Measurements from ENCODE around the gene GLI3.

GLI3 gene

DNA sequence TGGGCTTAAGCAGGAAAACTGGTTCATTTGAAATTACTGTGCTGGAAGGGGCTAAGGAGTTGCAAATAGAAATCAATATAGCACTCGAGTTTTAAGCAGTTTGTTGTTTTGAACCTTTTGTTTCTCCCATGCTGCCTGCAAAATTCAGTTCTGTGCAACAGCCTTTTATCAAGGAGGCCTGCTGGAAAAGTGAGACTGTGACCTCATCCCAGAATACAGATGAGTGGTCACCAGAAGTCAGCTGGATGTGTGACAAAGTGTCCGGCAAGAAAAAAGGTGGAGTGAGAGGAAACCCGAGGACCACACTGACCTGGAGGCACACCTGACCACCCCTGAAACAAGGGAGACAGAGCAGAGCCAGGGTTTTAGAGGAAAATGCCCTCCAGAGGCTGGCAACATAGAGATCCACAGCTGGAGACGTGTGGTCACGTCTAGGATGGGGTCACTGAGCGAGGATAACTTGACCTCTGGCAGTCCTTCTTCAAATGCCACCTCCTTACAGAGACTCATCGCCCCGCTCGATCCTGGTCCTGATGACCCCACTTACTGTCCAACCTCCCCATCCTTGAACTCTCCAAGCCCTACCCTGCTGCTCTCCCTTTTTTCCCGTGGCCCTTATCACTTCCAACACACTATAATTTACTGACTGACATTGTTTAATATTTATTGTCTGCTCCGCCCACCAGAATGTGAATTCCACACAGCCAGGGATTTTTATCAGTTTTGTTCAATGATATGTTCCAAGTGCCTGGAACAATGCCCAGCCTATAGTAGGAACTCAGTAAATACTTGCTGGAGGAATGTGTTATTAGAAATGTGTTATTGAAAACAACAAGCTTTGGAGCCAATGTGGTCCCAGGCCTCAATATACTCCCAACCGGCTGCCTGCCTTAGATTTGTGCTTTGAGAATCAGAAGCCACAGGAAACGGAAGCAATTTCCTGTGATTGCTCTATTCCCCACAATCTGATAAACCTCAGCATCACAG lies 243.8 kb downstream of the GLI3 start:
- Histone ChIP-seq H3K36me3 (ENCODE audit: control insufficient read depth in 2 of 2, insufficient read depth in 2 of 2, low read length in 2 of 2) (no peaks in the 10 kb centered on the region), H3K9me3 (ENCODE audit: control insufficient read depth in 2 of 2, low read length in 2 of 2) (no peaks in the 10 kb centered on the region), H3K27me3 (ENCODE audit: control insufficient read depth in 1 of 2, insufficient read depth in 2 of 2, low read length in 2 of 2) (no peaks in the 10 kb centered on the region), H3K9ac (ENCODE audit: low read length in 2 of 2) (no peak overlapping the region), H3K4me1 (ENCODE audit: control insufficient read depth, insufficient read depth, low read length) (peaks cover 8% of the 10 kb centered on the region), H3K4me3 (ENCODE audit: low read length in 2 of 2) (no peak overlapping the region), H3K27ac (ENCODE audit: low read length) (no peak overlapping the region)

DNA sequence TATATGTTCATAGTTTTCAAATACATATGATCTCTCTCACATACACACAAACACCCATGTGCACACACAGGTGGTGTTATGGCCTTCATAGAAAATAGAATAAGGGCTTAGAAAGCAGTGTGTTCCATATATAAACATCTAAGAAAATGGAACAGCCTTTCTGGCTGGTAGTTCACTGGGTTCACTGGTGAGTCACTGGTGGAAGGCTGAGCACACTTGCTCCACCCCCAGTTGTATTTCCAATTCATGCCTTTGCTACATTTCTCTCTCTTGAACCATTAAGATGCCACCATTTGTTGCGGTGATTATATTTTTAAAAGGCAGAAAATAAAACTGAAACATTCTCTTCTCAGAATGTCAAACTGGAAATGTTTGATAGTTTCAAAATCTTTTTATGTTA lies 252.1 kb downstream of the GLI3 start:
- Histone ChIP-seq H3K27ac (ENCODE audit: low read length) (no peak overlapping the region), H3K4me3 (ENCODE audit: low read length in 2 of 2) (no peak overlapping the region), H3K9ac (ENCODE audit: low read length in 2 of 2) (no peak overlapping the region), H3K27me3 (ENCODE audit: control insufficient read depth in 1 of 2, insufficient read depth in 2 of 2, low read length in 2 of 2) (no peaks in the 10 kb centered on the region), H3K4me1 (ENCODE audit: control insufficient read depth, insufficient read depth, low read length) (peaks cover 20% of the 10 kb centered on the region), H3K9me3 (ENCODE audit: control insufficient read depth in 2 of 2, low read length in 2 of 2) (no peaks in the 10 kb centered on the region), H3K36me3 (ENCODE audit: control insufficient read depth in 2 of 2, insufficient read depth in 2 of 2, low read length in 2 of 2) (peaks cover 0 to 2% of the 10 kb centered on the region in 2 donors)

DNA sequence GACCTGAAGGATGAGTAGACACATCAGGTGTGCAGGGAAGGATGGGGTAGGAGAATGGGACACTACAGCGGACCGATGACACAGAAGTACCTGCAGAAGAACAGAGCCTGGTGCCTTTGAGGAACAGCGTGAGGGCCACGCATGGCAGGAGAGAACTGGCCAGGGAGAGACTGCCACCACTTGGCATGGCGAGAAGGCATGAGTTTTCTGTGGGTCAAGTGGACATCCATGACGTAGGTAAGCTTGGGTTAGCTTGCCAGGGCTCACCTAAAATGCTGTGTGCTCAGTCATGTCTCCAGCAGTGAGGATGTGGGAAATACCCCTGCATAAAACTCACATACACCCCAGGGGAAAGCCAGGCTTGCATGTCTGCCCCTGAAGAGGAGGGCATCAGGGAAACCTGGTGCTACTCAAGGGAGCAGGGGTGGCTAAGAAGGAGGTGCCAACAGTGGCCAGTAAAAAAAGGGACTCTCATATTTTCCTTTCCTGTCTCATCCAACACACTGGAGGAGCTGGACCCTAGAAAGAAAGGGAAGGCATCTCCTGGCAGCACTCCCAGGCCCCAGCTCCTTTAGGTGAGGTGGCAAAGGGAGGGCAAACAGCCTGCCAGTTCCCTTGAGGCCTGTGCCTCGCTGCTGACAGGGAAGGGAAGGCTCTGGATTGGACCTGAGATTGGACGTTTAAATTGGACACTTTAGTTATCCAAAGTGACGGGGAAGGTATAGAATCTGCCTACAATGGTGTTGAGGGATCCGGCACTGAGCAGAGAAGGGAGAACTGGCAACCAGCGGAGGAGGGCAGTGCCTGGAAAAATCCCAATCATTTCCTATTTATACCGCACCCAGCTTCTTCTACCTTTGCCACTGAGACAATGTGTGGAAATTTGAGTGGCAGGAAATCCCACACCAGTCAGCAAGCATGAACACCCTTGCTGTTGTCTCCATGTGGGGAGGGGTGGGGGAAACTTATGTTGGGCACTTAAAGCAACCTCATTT lies 255.7 kb downstream of the GLI3 start:
- H3K36me3 ChIP-seq (ENCODE audit: control insufficient read depth in 2 of 2, insufficient read depth in 2 of 2, low read length in 2 of 2) = peaks cover 4 to 7% of the 10 kb centered on the region in 2 donors
- H3K27me3 ChIP-seq (ENCODE audit: control insufficient read depth in 1 of 2, insufficient read depth in 2 of 2, low read length in 2 of 2) = no peaks in the 10 kb centered on the region
- H3K9me3 ChIP-seq (ENCODE audit: control insufficient read depth in 2 of 2, low read length in 2 of 2) = no peaks in the 10 kb centered on the region
- no peak overlapping the region for H3K9ac ChIP-seq (ENCODE audit: low read length in 2 of 2)
- no peak overlapping the region for H3K4me3 ChIP-seq (ENCODE audit: low read length in 2 of 2)
- H3K27ac ChIP-seq (ENCODE audit: low read length) = no peak overlapping the region
- H3K4me1 ChIP-seq (ENCODE audit: control insufficient read depth, insufficient read depth, low read length) = peaks cover 39% of the 10 kb centered on the region

DNA sequence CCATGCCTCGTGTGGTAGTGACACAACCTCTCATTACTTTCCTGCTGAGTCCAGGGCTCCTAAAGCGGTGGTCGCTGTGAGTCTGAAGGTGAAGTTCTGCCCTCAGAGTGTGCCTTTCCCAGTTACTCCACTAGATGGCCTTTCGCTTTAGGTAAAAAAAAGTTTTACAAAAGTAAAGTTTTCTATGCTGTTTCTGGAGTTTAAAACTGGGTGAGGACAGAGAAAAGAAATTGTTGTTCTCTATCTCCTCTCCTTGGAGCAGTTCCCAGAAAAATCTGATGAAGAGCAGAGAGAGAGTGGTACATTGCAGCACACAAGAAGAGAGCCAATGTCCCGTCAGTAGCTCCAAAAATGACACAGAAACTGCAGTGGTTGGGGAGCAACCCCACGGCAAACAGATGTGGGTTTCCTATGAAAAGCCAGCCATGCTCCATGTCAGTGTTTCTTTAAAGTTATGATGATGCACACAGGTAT lies 257.1 kb downstream of the GLI3 start:
- Histone ChIP-seq H3K4me3 (ENCODE audit: low read length in 2 of 2) (peak overlapping the region; percentile 12 to 22), H3K9ac (ENCODE audit: low read length in 2 of 2) (peak overlapping the region in 1 of 2 donors; percentile 7), H3K4me1 (ENCODE audit: control insufficient read depth, insufficient read depth, low read length) (peaks cover 39% of the 10 kb centered on the region), H3K36me3 (ENCODE audit: control insufficient read depth in 2 of 2, insufficient read depth in 2 of 2, low read length in 2 of 2) (peaks cover 4 to 8% of the 10 kb centered on the region in 2 donors), H3K27me3 (ENCODE audit: control insufficient read depth in 1 of 2, insufficient read depth in 2 of 2, low read length in 2 of 2) (no peaks in the 10 kb centered on the region), H3K27ac (ENCODE audit: low read length) (peak overlapping the region; percentile 67), H3K9me3 (ENCODE audit: control insufficient read depth in 2 of 2, low read length in 2 of 2) (no peaks in the 10 kb centered on the region)

DNA sequence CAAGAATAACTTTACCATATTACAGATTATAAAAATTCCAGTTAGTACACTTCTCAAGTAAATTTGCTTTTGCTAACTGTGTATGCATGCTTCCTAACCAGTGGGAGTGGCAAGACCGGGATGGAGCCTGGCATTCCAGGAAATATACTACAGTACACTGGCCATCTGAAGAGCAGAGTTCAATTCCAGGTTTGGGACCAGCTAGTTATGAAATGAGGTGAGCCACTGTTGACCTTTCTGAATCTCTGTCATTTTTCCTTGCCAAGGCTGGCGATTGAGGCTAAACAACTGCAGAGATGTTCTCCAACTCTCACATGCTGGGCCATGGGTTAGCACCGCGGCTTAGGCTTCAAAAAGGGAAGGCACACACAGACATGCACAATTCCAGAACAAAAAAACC lies 258.2 kb downstream of the GLI3 start:
- Histone ChIP-seq H3K27ac (ENCODE audit: low read length) (no peak overlapping the region), H3K9ac (ENCODE audit: low read length in 2 of 2) (no peak overlapping the region), H3K9me3 (ENCODE audit: control insufficient read depth in 2 of 2, low read length in 2 of 2) (no peaks in the 10 kb centered on the region), H3K4me3 (ENCODE audit: low read length in 2 of 2) (no peak overlapping the region), H3K36me3 (ENCODE audit: control insufficient read depth in 2 of 2, insufficient read depth in 2 of 2, low read length in 2 of 2) (peaks cover 6 to 7% of the 10 kb centered on the region in 2 donors), H3K4me1 (ENCODE audit: control insufficient read depth, insufficient read depth, low read length) (peaks cover 39% of the 10 kb centered on the region), H3K27me3 (ENCODE audit: control insufficient read depth in 1 of 2, insufficient read depth in 2 of 2, low read length in 2 of 2) (no peaks in the 10 kb centered on the region)

DNA sequence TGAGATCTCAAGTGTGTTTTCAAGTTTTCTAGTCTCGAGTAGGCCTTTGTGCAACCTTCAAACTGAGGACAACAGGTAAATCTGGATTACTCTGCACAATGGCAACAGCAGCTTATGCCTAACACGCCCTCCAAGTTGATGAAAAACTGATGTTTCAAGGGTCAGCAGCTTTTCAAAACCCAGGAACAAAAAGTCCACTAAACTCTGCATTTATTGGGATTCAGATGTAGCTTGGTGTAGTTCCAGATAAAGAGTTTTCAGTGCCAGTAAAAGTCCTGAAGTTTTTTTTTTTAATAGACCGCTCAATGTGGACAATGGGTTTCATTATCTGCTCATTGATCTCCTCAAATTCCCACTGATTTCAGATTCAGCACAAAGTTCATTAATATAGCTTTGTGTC lies 259.3 kb downstream of the GLI3 start:
- H3K9me3 ChIP-seq (ENCODE audit: control insufficient read depth in 2 of 2, low read length in 2 of 2) = no peaks in the 10 kb centered on the region
- no peak overlapping the region for H3K4me3 ChIP-seq (ENCODE audit: low read length in 2 of 2)
- H3K27ac ChIP-seq (ENCODE audit: low read length) = peak overlapping the region; percentile 18
- no peak overlapping the region for H3K9ac ChIP-seq (ENCODE audit: low read length in 2 of 2)
- peaks cover 10 to 13% of the 10 kb centered on the region in 2 donors for H3K36me3 ChIP-seq (ENCODE audit: control insufficient read depth in 2 of 2, insufficient read depth in 2 of 2, low read length in 2 of 2)
- H3K4me1 ChIP-seq (ENCODE audit: control insufficient read depth, insufficient read depth, low read length) = peaks cover 39% of the 10 kb centered on the region
- H3K27me3 ChIP-seq (ENCODE audit: control insufficient read depth in 1 of 2, insufficient read depth in 2 of 2, low read length in 2 of 2) = no peaks in the 10 kb centered on the region

DNA sequence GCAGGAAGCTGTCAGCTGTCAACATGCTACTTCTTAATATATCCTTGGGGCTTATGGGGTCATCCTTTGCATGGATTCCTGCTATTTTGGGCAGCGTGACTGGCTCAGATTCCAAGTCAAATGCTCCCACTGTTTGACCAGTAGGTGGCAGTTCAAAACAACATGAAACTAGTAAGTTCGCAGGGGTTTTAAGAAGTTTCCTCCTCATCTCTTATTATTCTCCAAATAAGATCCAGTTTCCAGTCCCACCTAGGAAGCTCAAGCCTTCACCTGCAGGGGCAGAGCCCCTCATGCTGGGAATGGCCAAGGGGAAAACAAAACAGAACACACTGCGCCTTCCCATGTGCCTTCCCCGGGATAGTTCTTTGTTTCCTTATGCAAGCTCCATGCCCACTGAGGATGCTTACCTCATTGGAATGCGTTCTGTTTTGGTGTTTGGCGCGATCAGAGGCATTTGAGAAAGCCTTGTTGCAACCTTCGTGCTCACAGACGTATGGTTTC lies 259.8 kb downstream of the GLI3 start:
- peaks cover 39% of the 10 kb centered on the region for H3K4me1 ChIP-seq (ENCODE audit: control insufficient read depth, insufficient read depth, low read length)
- H3K27me3 ChIP-seq (ENCODE audit: control insufficient read depth in 1 of 2, insufficient read depth in 2 of 2, low read length in 2 of 2) = no peaks in the 10 kb centered on the region
- H3K36me3 ChIP-seq (ENCODE audit: control insufficient read depth in 2 of 2, insufficient read depth in 2 of 2, low read length in 2 of 2) = peaks cover 15 to 16% of the 10 kb centered on the region in 2 donors
- H3K9me3 ChIP-seq (ENCODE audit: control insufficient read depth in 2 of 2, low read length in 2 of 2) = no peaks in the 10 kb centered on the region
- peak overlapping the region; percentile 18 for H3K27ac ChIP-seq (ENCODE audit: low read length)
- no peak overlapping the region for H3K4me3 ChIP-seq (ENCODE audit: low read length in 2 of 2)
- no peak overlapping the region for H3K9ac ChIP-seq (ENCODE audit: low read length in 2 of 2)

DNA sequence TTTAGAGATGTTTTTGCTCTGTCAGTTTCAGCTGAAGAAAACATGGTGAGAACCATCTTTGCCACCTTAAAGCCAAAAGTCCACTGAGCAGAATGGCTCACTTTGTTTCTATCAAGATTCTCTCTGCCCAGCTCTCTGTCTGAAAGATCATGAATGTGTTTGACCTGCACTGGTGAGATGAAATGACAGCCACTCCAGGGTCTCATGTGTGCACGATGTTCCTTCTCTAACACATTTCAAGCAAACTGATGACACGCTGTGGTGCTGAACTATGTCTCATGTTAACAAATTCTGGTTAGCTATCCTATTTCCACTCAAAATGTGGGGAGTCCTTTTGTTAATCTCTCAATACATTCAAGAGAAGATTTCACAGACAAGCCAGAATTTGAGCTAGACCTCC lies 260.6 kb downstream of the GLI3 start:
- H3K27me3 ChIP-seq (ENCODE audit: control insufficient read depth in 1 of 2, insufficient read depth in 2 of 2, low read length in 2 of 2) = no peaks in the 10 kb centered on the region
- no peak overlapping the region for H3K27ac ChIP-seq (ENCODE audit: low read length)
- H3K36me3 ChIP-seq (ENCODE audit: control insufficient read depth in 2 of 2, insufficient read depth in 2 of 2, low read length in 2 of 2) = peaks cover 22 to 23% of the 10 kb centered on the region in 2 donors
- H3K4me1 ChIP-seq (ENCODE audit: control insufficient read depth, insufficient read depth, low read length) = peaks cover 33% of the 10 kb centered on the region
- H3K9ac ChIP-seq (ENCODE audit: low read length in 2 of 2) = no peak overlapping the region
- H3K9me3 ChIP-seq (ENCODE audit: control insufficient read depth in 2 of 2, low read length in 2 of 2) = no peaks in the 10 kb centered on the region
- H3K4me3 ChIP-seq (ENCODE audit: low read length in 2 of 2) = no peak overlapping the region

DNA sequence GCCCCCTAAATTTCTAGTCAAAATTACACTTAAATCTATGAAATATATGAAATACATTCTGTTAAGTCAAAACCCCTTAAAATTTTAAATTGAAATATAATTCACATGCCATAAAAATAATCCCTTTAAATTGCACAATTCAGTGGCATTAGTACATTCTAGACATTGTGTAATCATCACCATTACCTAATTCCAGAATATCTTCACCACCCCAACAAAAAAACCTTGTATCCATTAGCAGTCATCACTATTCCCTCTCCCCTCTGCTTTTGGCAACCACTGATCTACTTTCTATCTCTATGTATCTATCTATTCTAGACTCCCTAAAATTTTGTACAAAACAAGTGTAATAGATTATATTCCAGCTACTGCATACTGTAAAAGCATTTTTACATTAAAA lies 261.2 kb downstream of the GLI3 start:
- no peaks in the 10 kb centered on the region for H3K9me3 ChIP-seq (ENCODE audit: control insufficient read depth in 2 of 2, low read length in 2 of 2)
- peaks cover 22 to 23% of the 10 kb centered on the region in 2 donors for H3K36me3 ChIP-seq (ENCODE audit: control insufficient read depth in 2 of 2, insufficient read depth in 2 of 2, low read length in 2 of 2)
- no peak overlapping the region for H3K4me3 ChIP-seq (ENCODE audit: low read length in 2 of 2)
- H3K4me1 ChIP-seq (ENCODE audit: control insufficient read depth, insufficient read depth, low read length) = peaks cover 27% of the 10 kb centered on the region
- no peak overlapping the region for H3K27ac ChIP-seq (ENCODE audit: low read length)
- H3K9ac ChIP-seq (ENCODE audit: low read length in 2 of 2) = no peak overlapping the region
- no peaks in the 10 kb centered on the region for H3K27me3 ChIP-seq (ENCODE audit: control insufficient read depth in 1 of 2, insufficient read depth in 2 of 2, low read length in 2 of 2)

DNA sequence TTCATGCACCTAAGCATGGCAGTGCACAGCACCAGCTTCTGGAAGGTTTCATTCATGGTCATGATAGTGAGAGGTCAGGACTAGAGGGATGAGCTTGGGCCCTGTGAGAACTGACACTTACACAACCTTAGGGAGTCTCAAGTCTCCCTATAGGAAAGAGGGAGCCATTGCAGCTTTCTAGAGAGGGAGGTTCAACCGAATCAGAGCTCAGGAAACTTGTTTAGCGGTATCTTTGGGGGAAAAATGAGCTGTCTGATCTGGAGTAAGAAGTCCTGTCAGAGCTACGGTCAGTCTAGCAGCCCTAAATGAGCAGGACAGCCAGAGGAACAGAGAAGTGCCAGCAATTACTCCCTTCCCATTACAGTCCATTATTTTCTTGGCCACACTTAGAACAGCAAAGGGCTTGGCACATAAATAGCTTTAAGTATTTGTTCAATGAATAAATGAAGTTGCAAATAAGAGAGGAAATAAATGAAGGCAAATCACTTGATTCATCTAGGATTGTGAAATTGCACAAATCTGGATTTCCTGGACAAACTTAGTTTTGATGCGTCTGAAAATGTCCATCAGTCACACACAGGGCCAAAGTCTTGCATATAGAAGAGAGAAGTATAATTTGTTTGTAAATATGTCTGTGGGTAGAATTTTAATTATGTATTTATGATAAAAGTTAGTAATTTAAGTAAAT lies 262.0 kb downstream of the GLI3 start:
- peaks cover 22 to 23% of the 10 kb centered on the region in 2 donors for H3K36me3 ChIP-seq (ENCODE audit: control insufficient read depth in 2 of 2, insufficient read depth in 2 of 2, low read length in 2 of 2)
- peaks cover 20% of the 10 kb centered on the region for H3K4me1 ChIP-seq (ENCODE audit: control insufficient read depth, insufficient read depth, low read length)
- no peak overlapping the region for H3K9ac ChIP-seq (ENCODE audit: low read length in 2 of 2)
- H3K9me3 ChIP-seq (ENCODE audit: control insufficient read depth in 2 of 2, low read length in 2 of 2) = no peaks in the 10 kb centered on the region
- no peaks in the 10 kb centered on the region for H3K27me3 ChIP-seq (ENCODE audit: control insufficient read depth in 1 of 2, insufficient read depth in 2 of 2, low read length in 2 of 2)
- no peak overlapping the region for H3K4me3 ChIP-seq (ENCODE audit: low read length in 2 of 2)
- H3K27ac ChIP-seq (ENCODE audit: low read length) = no peak overlapping the region

Measured in stomach smooth muscle (tissue), 2 donors.